IMR-90 (cell line): ENCODE measurements around the gene TMUB1.

Source experiments
- CEBPB ChIP-seq: IDR thresholded peaks from 2 replicates; pipeline ENCODE4 v1.6.1; 2012; ENCODE audit warnings: low read depth, low read length, improper control_type of control experiment
- POLR2A ChIP-seq: IDR thresholded peaks from 2 replicates; pipeline ENCODE4 v1.6.1; 2012; ENCODE audit warnings: mild to moderate bottlenecking, low read depth, low read length
- RAD21 ChIP-seq: IDR thresholded peaks from 2 replicates; pipeline ENCODE4 v1.6.1; 2012; ENCODE audit warnings: low read length, improper control_type of control experiment
- TF ChIP-seq, protein P1 (sequence below): conservative IDR thresholded peaks from 2 replicates; pipeline ENCODE4 v1.5.1; 2012; ENCODE audit warnings: mild to moderate bottlenecking, low read depth, low read length, improper control_type of control experiment

DNA sequence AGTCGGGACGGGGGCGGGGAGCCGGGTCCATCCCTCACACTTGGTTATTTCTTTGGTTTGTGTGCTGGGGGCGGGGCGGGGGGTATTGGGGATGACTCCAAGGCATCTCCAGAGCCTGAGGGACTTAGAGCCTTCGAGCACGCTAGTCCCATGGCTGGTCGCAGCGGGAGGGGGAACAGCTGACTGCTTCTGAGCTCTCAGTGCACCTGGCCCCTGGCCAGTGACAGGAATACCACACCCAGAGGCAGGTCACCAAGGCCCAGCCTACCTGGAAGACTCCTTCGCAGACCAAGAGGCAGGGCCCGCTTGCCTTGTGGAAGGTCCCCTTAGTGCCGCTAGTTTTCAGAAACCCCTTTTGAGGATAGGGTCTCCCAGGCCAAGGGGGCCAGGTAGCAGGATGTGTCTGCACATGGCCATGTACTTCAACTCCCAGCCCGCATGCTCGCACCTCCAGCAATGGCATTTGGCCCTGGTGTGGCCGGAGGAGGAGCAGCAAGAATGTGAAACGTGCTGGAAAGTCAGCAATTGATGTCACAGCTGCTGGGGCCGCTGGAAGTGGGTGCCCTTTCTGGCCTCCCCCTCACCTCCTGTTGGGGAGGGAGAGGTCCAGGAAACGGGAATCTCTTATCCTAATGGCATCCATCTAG is 43.3 kb upstream of the TMUB1 start:
- TF ChIP-seq CEBPB (no peak), POLR2A (no peak), RAD21 (no peak)
- TF ChIP-seq, protein P1, sequence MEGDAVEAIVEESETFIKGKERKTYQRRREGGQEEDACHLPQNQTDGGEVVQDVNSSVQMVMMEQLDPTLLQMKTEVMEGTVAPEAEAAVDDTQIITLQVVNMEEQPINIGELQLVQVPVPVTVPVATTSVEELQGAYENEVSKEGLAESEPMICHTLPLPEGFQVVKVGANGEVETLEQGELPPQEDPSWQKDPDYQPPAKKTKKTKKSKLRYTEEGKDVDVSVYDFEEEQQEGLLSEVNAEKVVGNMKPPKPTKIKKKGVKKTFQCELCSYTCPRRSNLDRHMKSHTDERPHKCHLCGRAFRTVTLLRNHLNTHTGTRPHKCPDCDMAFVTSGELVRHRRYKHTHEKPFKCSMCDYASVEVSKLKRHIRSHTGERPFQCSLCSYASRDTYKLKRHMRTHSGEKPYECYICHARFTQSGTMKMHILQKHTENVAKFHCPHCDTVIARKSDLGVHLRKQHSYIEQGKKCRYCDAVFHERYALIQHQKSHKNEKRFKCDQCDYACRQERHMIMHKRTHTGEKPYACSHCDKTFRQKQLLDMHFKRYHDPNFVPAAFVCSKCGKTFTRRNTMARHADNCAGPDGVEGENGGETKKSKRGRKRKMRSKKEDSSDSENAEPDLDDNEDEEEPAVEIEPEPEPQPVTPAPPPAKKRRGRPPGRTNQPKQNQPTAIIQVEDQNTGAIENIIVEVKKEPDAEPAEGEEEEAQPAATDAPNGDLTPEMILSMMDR: no peak
